Keratinocyte (primary cell): ENCODE data around the gene PCDHGA2. TPM values are rescaled to one million over a fixed set of nuclear protein-coding genes. Genes with fewer than 3 reads are reported as not detected.

Experiments used
- DNase-seq: peaks from one replicate; pipeline ENCODE4 v3.0.0-alpha.2; 2011; ENCODE audit warnings: low read depth, missing footprints, low spot score
- FAIRE-seq: peaks from 2 replicates; lab custom pipeline; 2011; peaks lifted over from hg19 to GRCh38; lab: Jason Lieb, UNC
- H2AFZ ChIP-seq: 2 replicates; pipeline ENCODE4 v1.6.0; 2012; ENCODE audit warnings: low read length, control low read depth, inconsistent platforms; ENCODE audit not compliant: control insufficient read depth
- H3K27ac ChIP-seq: 2 replicates; pipeline ENCODE4 v1.5.1; 2011; ENCODE audit warnings: low read length; ENCODE audit not compliant: control insufficient read depth, insufficient read depth
- H3K27me3 ChIP-seq: 3 replicates; pipeline ENCODE4 v1.6.0; 2011; ENCODE audit warnings: low read length; ENCODE audit not compliant: control insufficient read depth, insufficient read depth; ENCODE audit errors: extremely low read depth
- H3K36me3 ChIP-seq, 2 experiments: 2 replicates in 1 of 2; 3 replicates in 1 of 2; pipeline ENCODE4 v1.5.1; 2011; ENCODE audit warnings: low read length in 2 of 2, mild to moderate bottlenecking in 1 of 2; ENCODE audit not compliant: control insufficient read depth in 2 of 2, insufficient read depth in 2 of 2; ENCODE audit errors: extremely low read depth in 1 of 2
- H3K4me1 ChIP-seq: 3 replicates; pipeline ENCODE4 v1.5.1; 2011; ENCODE audit warnings: low read length; ENCODE audit not compliant: control insufficient read depth, insufficient read depth; ENCODE audit errors: extremely low read depth
- H3K4me2 ChIP-seq: 3 replicates; pipeline ENCODE4 v1.6.0; 2011; ENCODE audit warnings: low read depth, low read length; ENCODE audit not compliant: control insufficient read depth, insufficient read depth; ENCODE audit errors: extremely low read depth
- H3K4me3 ChIP-seq, 3 experiments: fragments of 200-600 bp in 1 of 3; sonication (generic) in 1 of 3; 2 replicates in 2 of 3; 3 replicates in 1 of 3; pipeline ENCODE4 v1.5.1; 2011 to 2016; ENCODE audit warnings: low read length in 3 of 3, mild to moderate bottlenecking in 3 of 3, control low read depth in 2 of 3, inconsistent platforms in 1 of 3, low read depth in 1 of 3, mixed read lengths in 1 of 3, mixed run types in 1 of 3, moderate library complexity in 1 of 3; ENCODE audit not compliant: control insufficient read depth in 2 of 3, insufficient read depth in 2 of 3; ENCODE audit errors: extremely low read depth in 1 of 3
- H3K79me2 ChIP-seq: 2 replicates; pipeline ENCODE4 v1.6.0; 2012; ENCODE audit warnings: low read length; ENCODE audit not compliant: control insufficient read depth, insufficient read depth
- H3K9ac ChIP-seq: 3 replicates; pipeline ENCODE4 v1.6.0; 2011; ENCODE audit warnings: low read length; ENCODE audit not compliant: control insufficient read depth, insufficient read depth; ENCODE audit errors: extremely low read depth
- H3K9me1 ChIP-seq: 3 replicates; pipeline ENCODE4 v1.6.0; 2011; ENCODE audit warnings: low read length; ENCODE audit not compliant: control insufficient read depth, insufficient read depth; ENCODE audit errors: extremely low read depth
- H3K9me3 ChIP-seq: 2 replicates; pipeline ENCODE4 v1.5.1; 2012; ENCODE audit warnings: low read depth, low read length; ENCODE audit not compliant: control insufficient read depth
- H4K20me1 ChIP-seq: 3 replicates; pipeline ENCODE4 v1.6.0; 2011; ENCODE audit warnings: low read length; ENCODE audit not compliant: control insufficient read depth, insufficient read depth; ENCODE audit errors: extremely low read depth
- CTCF ChIP-seq, 3 experiments: IDR thresholded peaks in 1 of 3; conservative IDR thresholded peaks in 1 of 3; optimal IDR thresholded peaks in 1 of 3; 2 replicates in 2 of 3; 3 replicates in 1 of 3; pipeline versions ENCODE3 to v1.5.1; 2011; ENCODE audit warnings: low read length in 3 of 3, mild to moderate bottlenecking in 3 of 3, moderate library complexity in 2 of 3, control low read depth in 1 of 3, inconsistent platforms in 1 of 3; ENCODE audit not compliant: insufficient read depth in 2 of 3; ENCODE audit errors: extremely low read depth in 1 of 3
- EZH2 ChIP-seq: IDR thresholded peaks from one replicate; pipeline ENCODE4 v1.6.1; 2012; ENCODE audit warnings: inconsistent platforms, mild to moderate bottlenecking, low read length, moderate library complexity
- dilution Hi-C: fragments of 300-500 bp; cut with MboI; formaldehyde crosslinking; loops from one replicate; pipeline ENCODE4 v1.7.0; 2020; ENCODE audit warnings: low sequenced_read_pairs; ENCODE audit not compliant: extremely low pct_ligation_motif_present
- polyA plus RNA-seq, 5 experiments: library from polyadenylated mRNA; depleted of rRNA in 3 of 5; stranded (reverse) in 3 of 5; stranded (forward) in 1 of 5; unstranded in 1 of 5; fragments of >200 nt; gene quantifications; 1 replicate in 1 of 5; 2 replicates in 3 of 5; 3 replicates in 1 of 5; pipeline versions ENCODE4 v1.2.1 to v1.2.3, GENCODE V29; 2011 to 2012; ENCODE audit warnings: missing spikeins in 2 of 5, low read depth in 1 of 5, low replicate concordance in 1 of 5

The PCDHGA2 gene
- polyA plus RNA-seq, 1 donor (not counting 4 experiments of a cell fraction or from before 2014, with no cell fraction given): 0.14 TPM

GRCh38 chr5:141363952-141364660 is 25.5 kb downstream of the PCDHGA2 start, which contains the start of gene PCDHGA5:
Gene PCDHGA5, plus strand, starts transcription at chr5:141364162. Its CDS starts 169 bp downstream, at chr5:141364331.
- H3K9me1 ChIP-seq: no peaks in the 10 kb centered on the region
- H3K9me3 ChIP-seq: peaks cover 24% of the 10 kb centered on the region
- no peak within 1 kb of the TSS for H2AFZ ChIP-seq
- H3K4me1 ChIP-seq: no peaks in the 10 kb centered on the region
- no peaks in the 10 kb centered on the region for H3K79me2 ChIP-seq
- H3K36me3 ChIP-seq: no peaks in the 10 kb centered on the region
- H3K4me2 ChIP-seq: no peak within 1 kb of the TSS
- H4K20me1 ChIP-seq: no peaks in the 10 kb centered on the region
- dilution Hi-C loops: no loop called here
- H3K9ac ChIP-seq: no peak within 1 kb of the TSS
- TF ChIP-seq EZH2: no peak
- no peak for TF ChIP-seq CTCF (optimal IDR thresholded peaks at IDR 0.05 in 1 of 3, IDR thresholded peaks at IDR 0.05 in 1 of 3, conservative IDR thresholded peaks at IDR 0.05 in 1 of 3; ENCODE audit: extremely low read depth in 1 of 3, insufficient read depth in 2 of 3, low read length in 3 of 3)
- H3K27ac ChIP-seq: no peak within 1 kb of the TSS
- DNase-seq (no peak), FAIRE-seq (no peak)
- no peak within 1 kb of the TSS for H3K4me3 ChIP-seq
- peaks cover 40% of the 10 kb centered on the region for H3K27me3 ChIP-seq

- H3K4me1 ChIP-seq: no peaks in the 10 kb centered on the region
- no peaks in the 10 kb centered on the region for H3K36me3 ChIP-seq
- no peak for FAIRE-seq
- no peaks in the 10 kb centered on the region for H4K20me1 ChIP-seq
- H3K79me2 ChIP-seq: no peaks in the 10 kb centered on the region
- H3K9me3 ChIP-seq: peaks cover 24% of the 10 kb centered on the region
- H3K4me2 ChIP-seq: no peak overlapping the region
- H3K4me3 ChIP-seq: no peak overlapping the region
- H2AFZ ChIP-seq: no peak overlapping the region
- no peak overlapping the region for H3K27ac ChIP-seq
- H3K9ac ChIP-seq: no peak overlapping the region
- TF ChIP-seq CTCF (optimal IDR thresholded peaks at IDR 0.05 in 1 of 3, IDR thresholded peaks at IDR 0.05 in 1 of 3, conservative IDR thresholded peaks at IDR 0.05 in 1 of 3; ENCODE audit: extremely low read depth in 1 of 3, insufficient read depth in 2 of 3, low read length in 3 of 3): no peak
- no peak for TF ChIP-seq EZH2
- dilution Hi-C loops: no loop called here
- H3K9me1 ChIP-seq: no peaks in the 10 kb centered on the region
- no peak for DNase-seq
- H3K27me3 ChIP-seq: peaks cover 42% of the 10 kb centered on the region
These were observed 27.7 kb downstream of the PCDHGA2 start for GRCh38 chr5:141366016-141366896.
